Suprapubic skin (tissue), 3 donors: Measurements from ENCODE around the gene CXCL1.

Experiments
- CTCF ChIP-seq, 2 donors: fragments of 200-600 bp in 1 of 2; fragments of 450-650 bp in 1 of 2; sonication (generic) in 1 of 2; IDR thresholded peaks; one replicate each; pipeline ENCODE4 v1.5.1; 2016 to 2019; ENCODE audit warnings: antibody characterized with exemption in 2 of 2, mild to moderate bottlenecking in 1 of 2, moderate library complexity in 1 of 2
- POLR2A ChIP-seq, 2 donors: fragments of 450-650 bp; IDR thresholded peaks; one replicate each; pipeline ENCODE4 v1.6.1; 2017; ENCODE audit warnings: antibody characterized with exemption in 2 of 2, mild to moderate bottlenecking in 2 of 2, moderate library complexity in 2 of 2

- TF ChIP-seq POLR2A (IDR thresholded peaks at IDR 0.05) (no peak), CTCF (IDR thresholded peaks at IDR 0.05) (no peak)
These were observed 9.5 kb upstream of the CXCL1 start for GRCh38 chr4:73859614-73860088.
